Activated CD4-positive, alpha-beta memory T cell treated with anti-CD3 and anti-CD28 coated beads, Interleukin-2, amount 10 ng/mL, durations not matched to agents 7 days and 5 days (primary cell): ENCODE results near the gene CNPPD1. TPM values are rescaled to one million over a fixed set of nuclear protein-coding genes. Genes with fewer than 3 reads are reported as not detected.

ENCODE experiments used
- CTCF ChIA-PET: fragments of 350-600 bp; sonication (Branson Sonifier 250); formaldehyde crosslinking; loops from one replicate; lab custom pipeline; 2021; ENCODE audit warnings: antibody characterized with exemption, inconsistent platforms; lab: Charles Lee
- POLR2A ChIA-PET: fragments of 350-600 bp; sonication (Branson Sonifier 250); formaldehyde crosslinking; loops from one replicate; lab custom pipeline; 2021; ENCODE audit warnings: antibody characterized with exemption; lab: Charles Lee
- DNase-seq: peaks from one replicate; pipeline ENCODE4 v3.0.0-alpha.2; 2020
- H3K27ac Mint-ChIP-seq: one replicate; pipeline ENCODE4 v1.8.0; 2021; ENCODE audit warnings: mild to moderate bottlenecking, mixed read lengths
- H3K27me3 Mint-ChIP-seq: one replicate; pipeline ENCODE4 v1.8.0; 2021; ENCODE audit warnings: mixed read lengths
- H3K36me3 Mint-ChIP-seq: one replicate; pipeline ENCODE4 v1.8.0; 2021; ENCODE audit warnings: low read depth, mixed read lengths
- H3K4me1 Mint-ChIP-seq: one replicate; pipeline ENCODE4 v1.8.0; 2021; ENCODE audit warnings: mixed read lengths
- H3K4me3 Mint-ChIP-seq: one replicate; pipeline ENCODE4 v1.8.0; 2021; ENCODE audit warnings: mild to moderate bottlenecking, mixed read lengths
- H3K9me3 Mint-ChIP-seq: one replicate; pipeline ENCODE4 v1.8.0; 2021; ENCODE audit warnings: mixed read lengths
- total RNA-seq, 2 experiments: library from RNA; stranded (reverse); gene quantifications; one replicate each; pipeline ENCODE4 v1.2.3, GENCODE V29; 2021

Gene CNPPD1
- total RNA-seq, 2 experiments from 2014 or later: 68.7 to 72.9 TPM

- Mint-ChIP-seq H3K9me3 (no peaks in the 10 kb centered on the region), H3K4me1 (peaks cover 15% of the 10 kb centered on the region), H3K36me3 (peaks cover 24% of the 10 kb centered on the region), H3K27ac (no peak overlapping the region), H3K4me3 (no peak overlapping the region), H3K27me3 (no peaks in the 10 kb centered on the region)
- ChIA-PET CTCF (interaction anchor here (0.7 kb wide), 1 partner anchor 15 kb away, joined by 3 read pairs; no protein-coding TSS in a partner anchor), POLR2A (no interaction called here)
- no peak for DNase-seq
Observed at GRCh38 chr2:219167997-219168396, 8.7 kb downstream of the CNPPD1 start.

DNA sequence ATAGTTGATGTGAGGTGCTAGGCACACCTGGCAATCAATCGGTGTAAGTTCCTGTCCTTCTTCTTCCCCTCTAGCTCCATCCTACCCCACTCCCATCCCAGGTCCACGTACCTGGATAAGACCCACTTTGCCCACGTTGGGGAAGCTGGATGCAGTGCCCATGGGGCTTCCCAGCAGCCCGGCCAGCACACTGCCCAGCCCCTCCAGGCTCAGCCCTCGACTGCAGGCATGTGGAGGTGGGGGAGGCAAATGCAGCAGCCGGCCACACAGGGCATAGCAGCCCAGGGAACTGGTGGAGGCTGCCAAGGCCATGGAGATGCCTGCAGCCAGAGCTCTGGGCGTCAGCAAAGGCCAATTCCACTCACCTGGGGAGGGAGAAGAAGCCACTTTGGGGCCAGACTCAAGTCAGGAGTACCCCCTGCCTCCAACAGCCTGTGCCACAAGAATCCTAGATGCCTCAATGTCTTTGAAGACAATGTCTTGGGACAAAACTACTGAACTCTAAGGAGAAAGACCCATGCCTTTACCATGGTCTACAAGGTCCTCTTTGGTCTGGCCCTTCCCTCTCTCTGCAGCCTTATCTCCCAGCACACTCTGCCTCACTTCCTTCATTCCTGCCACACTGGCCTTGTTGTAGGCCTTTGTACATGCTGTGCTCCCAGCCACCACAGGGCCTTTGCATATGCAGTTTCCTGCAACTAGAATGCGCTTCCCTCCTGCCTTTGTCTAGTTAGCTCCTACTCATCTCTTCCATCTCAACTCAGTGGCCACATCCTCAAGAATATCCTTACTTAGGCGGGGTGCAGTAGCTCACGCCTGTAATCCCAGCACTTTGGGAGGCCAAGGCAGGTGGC is 11.4 kb downstream of the CNPPD1 start:
- peaks cover 7% of the 10 kb centered on the region for H3K36me3 Mint-ChIP-seq

DNA sequence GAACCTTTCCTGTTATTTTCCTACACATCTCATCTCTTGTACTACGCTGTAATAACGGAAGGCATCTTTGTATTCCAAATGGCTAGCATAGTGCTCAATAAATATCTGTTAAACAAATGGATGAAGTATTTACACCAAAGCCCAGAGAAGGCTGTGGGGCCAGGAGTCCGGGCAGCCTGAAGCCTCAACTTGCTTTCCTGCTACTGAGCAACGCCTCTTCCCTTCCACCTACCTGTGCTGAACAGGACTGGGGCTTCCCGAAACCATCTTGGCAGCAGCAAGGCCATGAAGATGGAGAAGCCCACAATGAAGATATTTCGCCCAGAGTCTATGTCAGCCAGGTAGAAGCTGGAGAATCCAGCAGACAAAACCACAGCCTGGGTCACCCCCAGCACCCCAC is 13.6 kb downstream of the CNPPD1 start:
- H3K4me1 Mint-ChIP-seq: peaks cover 20% of the 10 kb centered on the region
- no peak for DNase-seq
- POLR2A ChIA-PET: interaction anchor here (1.2 to 5.0 kb wide), 4 partner anchors 13 to 82 kb away, joined by 3 to 30 read pairs (median 16); partner anchors contain the start of genes CNPPD1, GLB1L, RETREG2 and STK16
- H3K9me3 Mint-ChIP-seq: no peaks in the 10 kb centered on the region
- H3K27ac Mint-ChIP-seq: no peak overlapping the region
- H3K27me3 Mint-ChIP-seq: no peaks in the 10 kb centered on the region
- no peak overlapping the region for H3K4me3 Mint-ChIP-seq
- CTCF ChIA-PET: interaction anchor here (1.2 to 1.9 kb wide), 3 partner anchors 9 to 43 kb away, joined by 4 to 6 read pairs (median 5); no protein-coding TSS in a partner anchor
- peaks cover 7% of the 10 kb centered on the region for H3K36me3 Mint-ChIP-seq

More for the DNA sequence above, 11.4 kb downstream of the CNPPD1 start:
- Mint-ChIP-seq H3K9me3 (no peaks in the 10 kb centered on the region), H3K4me1 (peaks cover 13% of the 10 kb centered on the region), H3K4me3 (no peak overlapping the region), H3K27ac (no peak overlapping the region), H3K27me3 (no peaks in the 10 kb centered on the region)
- CTCF ChIA-PET: interaction anchor here (0.6 to 1.6 kb wide), 2 partner anchors 15 to 112 kb away, joined by 4 to 5 read pairs; no protein-coding TSS in a partner anchor
- POLR2A ChIA-PET: interaction anchor here (1.1 to 4.3 kb wide), 3 partner anchors 11 to 46 kb away, joined by 3 to 30 read pairs (median 7); partner anchors contain the start of genes CNPPD1, RETREG2 and ZFAND2B
- DNase-seq: no peak

DNA sequence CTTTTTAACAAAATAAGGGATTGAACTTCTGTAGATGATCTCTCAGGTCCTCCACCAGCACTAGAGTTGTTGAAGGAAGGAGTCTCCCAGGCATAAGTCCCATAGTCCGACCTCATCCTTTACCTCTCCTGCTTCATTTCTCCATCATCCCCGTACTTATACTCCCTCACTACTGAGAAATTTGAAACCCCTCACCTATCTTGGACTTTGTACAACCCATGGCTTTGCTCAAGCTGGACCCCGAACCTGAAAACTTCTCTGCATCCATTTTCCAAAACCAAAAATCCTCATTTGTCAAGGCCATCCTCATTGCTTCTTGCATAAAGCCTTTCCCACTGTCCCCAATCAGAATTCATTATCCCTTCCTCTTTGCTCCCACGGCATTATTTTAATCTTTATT is 15.6 kb downstream of the CNPPD1 start:
- no peak for DNase-seq
- Mint-ChIP-seq H3K36me3 (peaks cover 12% of the 10 kb centered on the region), H3K4me3 (peak overlapping the region; percentile 88), H3K27me3 (no peaks in the 10 kb centered on the region), H3K9me3 (no peaks in the 10 kb centered on the region), H3K4me1 (peaks cover 20% of the 10 kb centered on the region), H3K27ac (peak overlapping the region; percentile 86)
- ChIA-PET POLR2A (interaction anchor here (5.0 kb wide), 1 partner anchor 16 kb away, joined by 26 read pairs; the partner anchor contains the start of gene CNPPD1), CTCF (interaction anchor here (2.4 to 9.4 kb wide), 2 partner anchors 14 to 132 kb away, joined by 25 to 122 read pairs; partner anchors contain the start of gene CNPPD1)

DNA sequence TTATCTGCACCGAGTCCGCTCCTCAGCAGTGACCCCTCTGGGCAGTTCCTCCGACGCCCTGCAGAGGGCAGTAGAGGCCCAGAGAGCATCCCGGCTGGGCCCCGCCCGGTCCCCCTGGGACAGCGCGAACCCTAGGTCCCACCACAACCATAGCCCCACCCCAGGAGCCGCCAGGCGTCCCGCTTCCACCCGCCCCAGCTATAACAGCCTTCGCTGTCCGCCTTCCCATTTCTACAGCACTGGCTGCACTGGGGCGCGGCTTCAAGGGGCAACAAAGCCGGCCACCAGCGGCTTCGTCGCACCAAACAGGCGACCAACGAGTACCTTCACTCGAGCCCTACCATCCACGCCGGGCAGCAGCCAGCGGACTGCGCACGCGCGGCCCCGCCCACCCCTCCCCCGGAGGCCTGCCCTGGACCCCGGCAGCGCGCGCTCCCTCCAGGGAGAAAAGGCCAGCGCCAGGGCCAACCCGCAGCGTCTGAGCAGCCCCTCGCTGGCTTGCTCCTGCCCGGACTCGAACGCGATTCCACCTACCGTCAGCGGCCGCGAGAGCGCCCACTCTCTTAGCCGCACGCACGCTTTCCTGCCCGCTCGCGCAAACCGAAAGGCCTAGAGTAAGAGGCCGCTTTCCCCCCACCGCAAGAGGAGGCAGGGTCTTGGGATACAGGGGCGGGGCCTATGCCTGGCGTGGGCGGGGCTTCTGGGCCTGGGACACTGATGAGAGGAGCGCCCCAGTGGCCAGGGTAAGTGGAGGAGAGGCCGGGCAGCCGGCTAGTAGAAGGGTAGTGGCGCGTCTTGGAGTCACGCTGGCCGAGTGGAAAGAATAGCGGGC is 16.3 kb downstream of the CNPPD1 start, which contains the start of gene NHEJ1:
Gene NHEJ1, minus strand, starts transcription at position 630 of the 832 bp plus-strand sequence. CDS start 2,453 bp downstream, outside the sequence.
- ChIA-PET POLR2A (interaction anchor here (1.1 to 5.0 kb wide), 10 partner anchors 11 to 135 kb away, joined by 3 to 26 read pairs (median 7); partner anchors contain the start of genes CNPPD1, DNAJB2, TUBA4A and TUBA4B), CTCF (interaction anchor here (0.6 to 9.4 kb wide), 25 partner anchors 10 to 284 kb away, joined by 3 to 122 read pairs (median 6); partner anchors contain the start of genes ANKZF1, CNPPD1, DNAJB2 and GLB1L)
- Mint-ChIP-seq H3K4me1 (peaks cover 20% of the 10 kb centered on the region), H3K4me3 (peak within 1 kb of the TSS; percentile 88), H3K9me3 (no peaks in the 10 kb centered on the region), H3K27ac (peak within 1 kb of the TSS; percentile 86), H3K36me3 (peaks cover 9% of the 10 kb centered on the region), H3K27me3 (no peaks in the 10 kb centered on the region)
- DNase-seq: peak; percentile 94

DNA sequence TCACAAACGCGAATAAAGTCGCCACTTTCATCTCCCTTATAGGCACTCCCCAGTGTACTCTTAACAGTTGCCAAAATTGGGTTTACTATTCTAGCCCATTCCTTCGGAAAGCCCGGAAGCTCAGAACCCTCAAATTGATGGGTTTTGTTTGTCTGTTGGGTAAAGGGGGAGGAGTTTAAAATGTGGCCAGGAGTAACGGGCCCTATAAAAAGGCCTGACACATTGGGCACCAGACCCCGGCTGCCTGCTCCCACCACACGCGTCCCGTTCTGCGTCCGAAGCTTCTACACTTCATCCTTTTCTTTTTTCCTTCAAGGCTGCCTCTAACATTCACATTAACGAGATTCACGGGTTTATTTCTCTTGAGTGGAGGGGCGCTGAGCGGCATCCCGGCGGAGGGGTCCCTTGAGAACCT is 16.9 kb downstream of the CNPPD1 start:
- Mint-ChIP-seq H3K4me3 (peak overlapping the region; percentile 88), H3K9me3 (no peaks in the 10 kb centered on the region), H3K27me3 (no peaks in the 10 kb centered on the region), H3K27ac (peak overlapping the region; percentile 86), H3K4me1 (peaks cover 20% of the 10 kb centered on the region), H3K36me3 (peaks cover 9% of the 10 kb centered on the region)
- ChIA-PET CTCF (interaction anchor here (0.7 to 9.4 kb wide), 29 partner anchors 9 to 449 kb away, joined by 3 to 122 read pairs (median 5); partner anchors contain the start of genes ANKZF1, CNPPD1, DNAJB2 and GLB1L), POLR2A (interaction anchor here (1.1 to 5.0 kb wide), 12 partner anchors 11 to 135 kb away, joined by 3 to 26 read pairs (median 6); partner anchors contain the start of genes CNPPD1, DNAJB2, TUBA4A and TUBA4B)
- no peak for DNase-seq

DNA sequence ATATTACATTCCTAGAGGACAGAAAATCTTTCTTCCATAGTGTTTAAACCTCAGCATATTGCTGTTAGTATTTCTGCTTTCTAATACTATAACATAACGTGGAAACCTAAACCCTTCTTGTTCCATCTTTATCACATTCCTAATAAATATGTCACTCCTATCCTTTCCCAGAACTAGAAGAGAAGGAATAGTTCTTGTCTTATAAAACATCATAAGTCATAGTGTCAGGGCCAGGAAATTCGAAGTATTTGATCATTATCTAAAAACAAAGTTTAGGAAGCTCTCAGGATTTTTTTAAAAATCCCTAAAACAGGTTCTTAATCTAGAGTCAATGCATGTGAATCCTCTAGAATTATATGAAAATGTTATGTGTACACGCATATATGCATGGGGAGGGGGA is 18.1 kb downstream of the CNPPD1 start:
- no peak for DNase-seq
- CTCF ChIA-PET: interaction anchor here (0.5 to 9.4 kb wide), 19 partner anchors 8 to 306 kb away, joined by 3 to 122 read pairs (median 5); partner anchors contain the start of genes CNPPD1, DNAJB2, TUBA4B and ZFAND2B
- H3K4me1 Mint-ChIP-seq: peaks cover 20% of the 10 kb centered on the region
- H3K27ac Mint-ChIP-seq: no peak overlapping the region
- no peaks in the 10 kb centered on the region for H3K9me3 Mint-ChIP-seq
- peaks cover 9% of the 10 kb centered on the region for H3K36me3 Mint-ChIP-seq
- H3K27me3 Mint-ChIP-seq: no peaks in the 10 kb centered on the region
- POLR2A ChIA-PET: interaction anchor here (1.0 to 5.0 kb wide), 9 partner anchors 18 to 136 kb away, joined by 3 to 26 read pairs (median 4); partner anchors contain the start of genes ANKZF1, ATG9A, CNPPD1 and DNAJB2
- H3K4me3 Mint-ChIP-seq: no peak overlapping the region

DNA sequence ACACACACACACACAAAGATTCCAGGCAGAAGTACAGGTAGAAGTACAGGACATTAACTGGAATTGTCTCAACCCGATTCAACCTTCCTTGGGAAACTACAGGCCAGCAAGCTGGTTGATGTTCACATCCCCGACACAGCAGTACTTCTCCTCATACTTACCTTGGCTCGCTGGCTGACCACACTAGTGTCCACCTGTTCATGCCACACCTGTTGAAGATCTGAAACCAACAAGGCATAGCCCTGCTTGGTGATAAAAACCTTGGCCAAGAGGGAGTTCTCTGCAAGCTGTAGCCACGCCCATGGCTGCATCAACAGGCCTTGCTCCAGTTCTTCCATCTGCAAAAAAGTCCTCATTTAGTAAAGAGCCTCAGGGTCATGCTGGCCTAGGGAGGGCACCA is 18.7 kb downstream of the CNPPD1 start:
- Mint-ChIP-seq H3K36me3 (peaks cover 12% of the 10 kb centered on the region), H3K4me3 (no peak overlapping the region), H3K27me3 (no peaks in the 10 kb centered on the region), H3K4me1 (peaks cover 20% of the 10 kb centered on the region), H3K9me3 (no peaks in the 10 kb centered on the region), H3K27ac (no peak overlapping the region)
- ChIA-PET CTCF (interaction anchor here (0.7 to 9.4 kb wide), 10 partner anchors 48 to 178 kb away, joined by 3 to 122 read pairs (median 15); partner anchors contain the start of genes DNAJB2 and ZFAND2B), POLR2A (interaction anchor here (1.0 to 5.0 kb wide), 5 partner anchors 19 to 137 kb away, joined by 3 to 26 read pairs (median 15); partner anchors contain the start of genes ANKZF1, ATG9A, CNPPD1 and DNAJB2)
- no peak for DNase-seq

DNA sequence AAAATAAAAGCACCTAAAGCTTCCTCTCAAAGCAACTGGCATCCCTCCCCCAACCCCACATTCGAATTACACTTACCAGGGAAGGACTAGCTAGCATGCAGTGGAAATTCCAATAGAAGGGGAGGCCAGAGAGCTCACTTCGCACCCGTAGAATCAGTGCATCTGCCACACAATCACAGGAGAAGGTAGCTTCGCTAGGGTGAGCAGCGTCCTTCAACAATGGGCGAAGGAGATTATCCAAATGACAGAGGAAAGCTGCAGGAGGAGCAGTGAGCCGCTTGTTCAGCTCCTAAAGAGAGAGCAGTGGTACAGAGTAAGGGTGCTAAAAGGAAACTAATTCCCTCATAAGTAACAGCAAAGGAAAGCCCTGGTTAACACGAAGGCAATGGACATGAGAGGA is 19.3 kb downstream of the CNPPD1 start:
- H3K4me3 Mint-ChIP-seq: no peak overlapping the region
- CTCF ChIA-PET: interaction anchor here (0.6 to 9.4 kb wide), 14 partner anchors 24 to 231 kb away, joined by 3 to 122 read pairs (median 4); partner anchors contain the start of genes ANKZF1, ATG9A and DNAJB2

GRCh38 chr2:219155054-219155644 is 21.6 kb downstream of the CNPPD1 start:
- ChIA-PET CTCF (interaction anchor here (0.5 to 9.4 kb wide), 34 partner anchors 10 to 279 kb away, joined by 3 to 122 read pairs (median 4); partner anchors contain the start of genes CFAP65, IHH and ZFAND2B), POLR2A (interaction anchor here (1.1 kb wide), 1 partner anchor 21 kb away, joined by 3 read pairs; the partner anchor contains the start of gene CNPPD1)
- no peak overlapping the region for H3K27ac Mint-ChIP-seq
- DNase-seq: peak; percentile 27
- H3K27me3 Mint-ChIP-seq: no peaks in the 10 kb centered on the region
- no peaks in the 10 kb centered on the region for H3K9me3 Mint-ChIP-seq
- no peak overlapping the region for H3K4me3 Mint-ChIP-seq
- H3K4me1 Mint-ChIP-seq: peaks cover 9% of the 10 kb centered on the region
- peaks cover 16% of the 10 kb centered on the region for H3K36me3 Mint-ChIP-seq

More for the DNA sequence above, 19.3 kb downstream of the CNPPD1 start:
- no peaks in the 10 kb centered on the region for H3K27me3 Mint-ChIP-seq
- peaks cover 12% of the 10 kb centered on the region for H3K36me3 Mint-ChIP-seq
- no peak for DNase-seq
- H3K9me3 Mint-ChIP-seq: no peaks in the 10 kb centered on the region
- H3K27ac Mint-ChIP-seq: no peak overlapping the region
- POLR2A ChIA-PET: interaction anchor here (3.7 kb wide), 1 partner anchor 96 kb away, joined by 22 read pairs; the partner anchor contains the start of genes TUBA4A and TUBA4B
- H3K4me1 Mint-ChIP-seq: peaks cover 20% of the 10 kb centered on the region

- DNase-seq: no peak
- H3K27me3 Mint-ChIP-seq: no peaks in the 10 kb centered on the region
- ChIA-PET CTCF (interaction anchor here (0.7 to 1.4 kb wide), 5 partner anchors 10 to 491 kb away, joined by 3 to 5 read pairs (median 3); partner anchors contain the start of genes BCS1L and ZNF142), POLR2A (interaction anchor here (1.3 kb wide), 1 partner anchor 10 kb away, joined by 3 read pairs; no protein-coding TSS in a partner anchor)
- no peaks in the 10 kb centered on the region for H3K9me3 Mint-ChIP-seq
- H3K4me1 Mint-ChIP-seq: no peaks in the 10 kb centered on the region
- peaks cover 16% of the 10 kb centered on the region for H3K36me3 Mint-ChIP-seq
- no peak overlapping the region for H3K4me3 Mint-ChIP-seq
- no peak overlapping the region for H3K27ac Mint-ChIP-seq
Observed at GRCh38 chr2:219149667-219150066, 27.1 kb downstream of the CNPPD1 start.
